Measurements from ENCODE around the gene SLC9B2. TPM values are rescaled to one million over a fixed set of nuclear protein-coding genes. Genes with fewer than 3 reads are reported as not detected.
A peak's percentile ranks its signal among the peaks of the same experiment; 100 is the strongest.

SLC9B2 gene
- total and polyA plus RNA-seq, 10 of the 15 experiments (the other 5 are each of a cell fraction or from before 2014, with no cell fraction given), result 8.9 to 32.5 (median 25.3) TPM

DNA sequence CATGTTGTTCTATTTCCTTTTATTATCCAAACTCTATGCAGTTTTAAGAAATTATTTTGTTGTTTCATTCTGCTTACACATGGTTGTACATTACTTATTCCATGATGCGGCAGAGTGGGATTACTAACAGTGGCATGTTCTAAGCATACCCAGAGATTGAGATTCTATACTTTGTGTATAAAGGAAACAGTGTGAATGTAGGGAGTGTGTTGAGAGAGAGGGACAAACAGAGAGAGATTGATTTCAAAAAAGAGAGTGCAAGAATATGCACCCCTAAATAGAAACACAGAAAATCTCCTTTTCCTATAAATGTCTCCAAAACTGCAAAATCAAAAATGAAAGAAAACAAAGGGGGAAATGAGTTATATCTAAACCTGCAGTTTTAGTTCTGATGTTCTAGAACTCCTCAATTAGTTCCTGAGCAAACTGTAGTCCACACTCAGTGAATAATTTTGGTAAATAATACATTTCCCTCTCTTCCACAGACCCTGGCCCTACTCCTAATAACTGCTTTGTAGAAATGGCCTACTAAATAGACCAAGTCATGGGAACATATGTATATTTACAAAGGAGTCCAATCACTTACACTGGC, 88.0 kb downstream of the SLC9B2 start:
- no peak; the same call in 2 of the 3 replicates for ATAC-seq
- peaks cover 2% of the 10 kb centered on the region; the same call in 2 of the 3 replicates for H3K9me3 ChIP-seq (replicated peaks; ENCODE audit: control insufficient read depth, insufficient read depth, low read length)
- H3K9ac ChIP-seq (ENCODE audit: control insufficient read depth, insufficient read depth, low read length), result no peak overlapping the region
- no TSS peak for BruUV-seq (replicated peaks)
- H3K4me2 ChIP-seq (ENCODE audit: control insufficient read depth, insufficient read depth), result peak overlapping the region; percentile 89
- CTCF ChIA-PET, result interaction anchor here (0.7 kb wide), 1 partner anchor 309 kb away, joined by 3 read pairs; no protein-coding TSS in a partner anchor
- FAIRE-seq, result peak; percentile 81
- POLR2A ChIA-PET, result no interaction called here
- H3K4me3 ChIP-seq, result no peak overlapping the region
- no peak for DNase-seq (ENCODE audit: low read depth, low spot score)
- H3K36me3 ChIP-seq (ENCODE audit: control insufficient read depth in 2 of 2, insufficient read depth in 2 of 2, low read length in 1 of 2), result no peaks in the 10 kb centered on the region
- in situ Hi-C loops (cut with MboI), result no loop called here
- no peaks in the 10 kb centered on the region for H3K79me2 ChIP-seq (ENCODE audit: control insufficient read depth, insufficient read depth, low read length)
- WGBS (ENCODE audit: insufficient coverage, insufficient replicate concordance, low lambda C conversion rate, missing lambda C conversion rate), result 100% methylated on average over 1 of the region's 1 CpG
- peak overlapping the region; percentile 46 for H3K27ac ChIP-seq (ENCODE audit: control insufficient read depth, insufficient read depth)
- no peaks in the 10 kb centered on the region for H4K20me1 ChIP-seq (ENCODE audit: control insufficient read depth, insufficient read depth)
- RAD21 ChIA-PET (ENCODE audit: unreplicated experiment), result no interaction called here
- intact Hi-C loops (cut with micrococcal nuclease; ENCODE audit: unreplicated experiment), result no loop called here
- peak; percentile 26 for TF ChIP-seq JUNB (IDR thresholded peaks at IDR 0.05)
- TF ChIP-seq, protein P1, sequence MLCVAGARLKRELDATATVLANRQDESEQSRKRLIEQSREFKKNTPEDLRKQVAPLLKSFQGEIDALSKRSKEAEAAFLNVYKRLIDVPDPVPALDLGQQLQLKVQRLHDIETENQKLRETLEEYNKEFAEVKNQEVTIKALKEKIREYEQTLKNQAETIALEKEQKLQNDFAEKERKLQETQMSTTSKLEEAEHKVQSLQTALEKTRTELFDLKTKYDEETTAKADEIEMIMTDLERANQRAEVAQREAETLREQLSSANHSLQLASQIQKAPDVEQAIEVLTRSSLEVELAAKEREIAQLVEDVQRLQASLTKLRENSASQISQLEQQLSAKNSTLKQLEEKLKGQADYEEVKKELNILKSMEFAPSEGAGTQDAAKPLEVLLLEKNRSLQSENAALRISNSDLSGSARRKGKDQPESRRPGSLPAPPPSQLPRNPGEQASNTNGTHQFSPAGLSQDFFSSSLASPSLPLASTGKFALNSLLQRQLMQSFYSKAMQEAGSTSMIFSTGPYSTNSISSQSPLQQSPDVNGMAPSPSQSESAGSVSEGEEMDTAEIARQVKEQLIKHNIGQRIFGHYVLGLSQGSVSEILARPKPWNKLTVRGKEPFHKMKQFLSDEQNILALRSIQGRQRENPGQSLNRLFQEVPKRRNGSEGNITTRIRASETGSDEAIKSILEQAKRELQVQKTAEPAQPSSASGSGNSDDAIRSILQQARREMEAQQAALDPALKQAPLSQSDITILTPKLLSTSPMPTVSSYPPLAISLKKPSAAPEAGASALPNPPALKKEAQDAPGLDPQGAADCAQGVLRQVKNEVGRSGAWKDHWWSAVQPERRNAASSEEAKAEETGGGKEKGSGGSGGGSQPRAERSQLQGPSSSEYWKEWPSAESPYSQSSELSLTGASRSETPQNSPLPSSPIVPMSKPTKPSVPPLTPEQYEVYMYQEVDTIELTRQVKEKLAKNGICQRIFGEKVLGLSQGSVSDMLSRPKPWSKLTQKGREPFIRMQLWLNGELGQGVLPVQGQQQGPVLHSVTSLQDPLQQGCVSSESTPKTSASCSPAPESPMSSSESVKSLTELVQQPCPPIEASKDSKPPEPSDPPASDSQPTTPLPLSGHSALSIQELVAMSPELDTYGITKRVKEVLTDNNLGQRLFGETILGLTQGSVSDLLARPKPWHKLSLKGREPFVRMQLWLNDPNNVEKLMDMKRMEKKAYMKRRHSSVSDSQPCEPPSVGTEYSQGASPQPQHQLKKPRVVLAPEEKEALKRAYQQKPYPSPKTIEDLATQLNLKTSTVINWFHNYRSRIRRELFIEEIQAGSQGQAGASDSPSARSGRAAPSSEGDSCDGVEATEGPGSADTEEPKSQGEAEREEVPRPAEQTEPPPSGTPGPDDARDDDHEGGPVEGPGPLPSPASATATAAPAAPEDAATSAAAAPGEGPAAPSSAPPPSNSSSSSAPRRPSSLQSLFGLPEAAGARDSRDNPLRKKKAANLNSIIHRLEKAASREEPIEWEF (IDR thresholded peaks at IDR 0.05; ENCODE audit: insufficient replicate concordance, low read depth, low read length), result no peak
- TF ChIP-seq IRF4 (IDR thresholded peaks at IDR 0.05; ENCODE audit: low read depth, low read length), result no peak
- TF ChIP-seq POLR2AphosphoS2 (IDR thresholded peaks at IDR 0.05; ENCODE audit: low read depth, low read length), result no peak
- no peak for TF ChIP-seq CBX5 (IDR thresholded peaks at IDR 0.05; ENCODE audit: low read depth)
- TF ChIP-seq, protein P2, sequence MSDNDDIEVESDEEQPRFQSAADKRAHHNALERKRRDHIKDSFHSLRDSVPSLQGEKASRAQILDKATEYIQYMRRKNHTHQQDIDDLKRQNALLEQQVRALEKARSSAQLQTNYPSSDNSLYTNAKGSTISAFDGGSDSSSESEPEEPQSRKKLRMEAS (IDR thresholded peaks at IDR 0.05; ENCODE audit: low read depth, low read length), result no peak
- TF ChIP-seq, protein P3, sequence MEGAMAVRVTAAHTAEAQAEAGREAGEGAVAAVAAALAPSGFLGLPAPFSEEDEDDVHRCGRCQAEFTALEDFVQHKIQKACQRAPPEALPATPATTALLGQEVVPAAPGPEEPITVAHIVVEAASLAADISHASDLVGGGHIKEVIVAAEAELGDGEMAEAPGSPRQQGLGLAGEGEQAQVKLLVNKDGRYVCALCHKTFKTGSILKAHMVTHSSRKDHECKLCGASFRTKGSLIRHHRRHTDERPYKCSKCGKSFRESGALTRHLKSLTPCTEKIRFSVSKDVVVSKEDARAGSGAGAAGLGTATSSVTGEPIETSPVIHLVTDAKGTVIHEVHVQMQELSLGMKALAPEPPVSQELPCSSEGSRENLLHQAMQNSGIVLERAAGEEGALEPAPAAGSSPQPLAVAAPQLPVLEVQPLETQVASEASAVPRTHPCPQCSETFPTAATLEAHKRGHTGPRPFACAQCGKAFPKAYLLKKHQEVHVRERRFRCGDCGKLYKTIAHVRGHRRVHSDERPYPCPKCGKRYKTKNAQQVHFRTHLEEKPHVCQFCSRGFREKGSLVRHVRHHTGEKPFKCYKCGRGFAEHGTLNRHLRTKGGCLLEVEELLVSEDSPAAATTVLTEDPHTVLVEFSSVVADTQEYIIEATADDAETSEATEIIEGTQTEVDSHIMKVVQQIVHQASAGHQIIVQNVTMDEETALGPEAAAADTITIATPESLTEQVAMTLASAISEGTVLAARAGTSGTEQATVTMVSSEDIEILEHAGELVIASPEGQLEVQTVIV (IDR thresholded peaks at IDR 0.05; ENCODE audit: borderline replicate concordance, partially characterized antibody), result no peak
- H2AFZ ChIP-seq (ENCODE audit: control insufficient read depth, low read depth, low read length), result peak overlapping the region; percentile 72
- H3K4me1 ChIP-seq (ENCODE audit: control insufficient read depth, insufficient read depth, low read length), result peaks cover 6% of the 10 kb centered on the region; the same call in 1 of the 2 replicates
- H3K27me3 ChIP-seq (replicated peaks in 1 of 2; ENCODE audit: control insufficient read depth in 2 of 2, insufficient read depth in 2 of 2, low read length in 1 of 2), result no peaks in the 10 kb centered on the region
- SMC1A ChIA-PET (ENCODE audit: uncharacterized antibody, unreplicated experiment), result no interaction called here
